Measurements from ENCODE around the gene ZNF213.

ZNF213 gene

GRCh38 chr16:3158510-3159314 is 23.9 kb downstream of the ZNF213 start (continued):
- TF ChIP-seq ZNF510 (tag by site-specific recombination; IDR thresholded peaks at IDR 0.05; ENCODE audit: insufficient replicate concordance) = no peak
- TF ChIP-seq ZNF18 (tag by site-specific recombination; IDR thresholded peaks at IDR 0.05) = no peak
- peak; percentile 64; the same call in 1 of the 2 replicates for TF ChIP-seq EGR2 (tag by site-specific recombination; IDR thresholded peaks at IDR 0.05; ENCODE audit: low read depth)
- TF ChIP-seq PATZ1 (tag by site-specific recombination; IDR thresholded peaks at IDR 0.05) = peak; percentile 99
- no peak for TF ChIP-seq ZNF416 (tag by site-specific recombination; IDR thresholded peaks at IDR 0.05)
- TF ChIP-seq KLF8 (tag by site-specific recombination; IDR thresholded peaks at IDR 0.05) = peak; percentile 98
- TF ChIP-seq KLF10 (tag by site-specific recombination; IDR thresholded peaks at IDR 0.05) = peak; percentile 95
- no peak for TF ChIP-seq ZNF426 (tag by site-specific recombination; IDR thresholded peaks at IDR 0.05)
- peak; percentile 91; the same call in 1 of the 2 replicates for TF ChIP-seq ZNF324 (tag by site-specific recombination; IDR thresholded peaks at IDR 0.05)
- TF ChIP-seq ZFP3 (tag by site-specific recombination; IDR thresholded peaks at IDR 0.05; ENCODE audit: low read depth) = no peak
- peak; percentile 94 for TF ChIP-seq KLF1 (tag by site-specific recombination; IDR thresholded peaks at IDR 0.05)
- peak; percentile 93 for TF ChIP-seq ZNF24 (tag by site-specific recombination; IDR thresholded peaks at IDR 0.05)
- TF ChIP-seq ZFP69B (tag by site-specific recombination; IDR thresholded peaks at IDR 0.05) = peak; percentile 90
- TF ChIP-seq ZNF558 (tag by site-specific recombination; IDR thresholded peaks at IDR 0.05) = peak; percentile 75; the same call in 1 of the 2 replicates
- TF ChIP-seq HIC1 (tag by site-specific recombination; IDR thresholded peaks at IDR 0.05) = no peak
- TF ChIP-seq ZNF48 (tag by site-specific recombination; IDR thresholded peaks at IDR 0.05) = no peak
- peak; percentile 90 for TF ChIP-seq SP2 (tag by site-specific recombination; IDR thresholded peaks at IDR 0.05)
- TF ChIP-seq ZBTB49 (tag by site-specific recombination; IDR thresholded peaks at IDR 0.05; ENCODE audit: low read depth) = no peak
- TF ChIP-seq ZNF2 (tag by site-specific recombination; IDR thresholded peaks at IDR 0.05) = peak; percentile 69
- no peak for TF ChIP-seq ZNF292 (tag by site-specific recombination; IDR thresholded peaks at IDR 0.05; ENCODE audit: borderline replicate concordance, low read depth)
- no peak for TF ChIP-seq ZNF266 (tag by site-specific recombination; IDR thresholded peaks at IDR 0.05; ENCODE audit: low read depth)
- TF ChIP-seq ZNF335 (tag by site-specific recombination; conservative IDR thresholded peaks at IDR 0.05) = peak; percentile 85
- TF ChIP-seq ZNF830 (tag by site-specific recombination; IDR thresholded peaks at IDR 0.05; ENCODE audit: low read depth) = no peak
- TF ChIP-seq ZSCAN18 (tag by site-specific recombination; IDR thresholded peaks at IDR 0.05) = peak; percentile 35; the same call in 1 of the 2 replicates
- 0 out of 2 replicates have a peak, but pooled peaks have one; percentile 7 for TF ChIP-seq ZNF777 (tag by site-specific recombination; IDR thresholded peaks at IDR 0.05; ENCODE audit: borderline replicate concordance)
- TF ChIP-seq YY2 (tag by site-specific recombination; IDR thresholded peaks at IDR 0.05) = peak; percentile 19; the same call in 1 of the 2 replicates
- TF ChIP-seq ZNF664 (tag by site-specific recombination; IDR thresholded peaks at IDR 0.05) = 0 out of 2 replicates have a peak, but pooled peaks have one; percentile 48
- TF ChIP-seq ZNF211 (tag by site-specific recombination; IDR thresholded peaks at IDR 0.05; ENCODE audit: low read depth) = no peak
- peak; percentile 17; the same call in 1 of the 2 replicates for TF ChIP-seq ZSCAN4 (tag by site-specific recombination; IDR thresholded peaks at IDR 0.05)

Data from HEK293 (cell line).